A549 treated with AZD2906 at 1 μM for 4 hours (cell line): Measurements from ENCODE around the gene TIGD4. TPM values are rescaled to one million over a fixed set of nuclear protein-coding genes. Genes with fewer than 3 reads are reported as not detected.

Experiments used
- total RNA-seq: library from RNA; stranded (reverse); fragments of 200-300 nt; extraction: Qiagen RNA extraction; gene quantifications from 5 replicates; pipeline ENCODE4 v1.2.3, GENCODE V29; 2022

Gene TIGD4
- total RNA-seq = 0.07 to 0.31 TPM (median 0.15 TPM) in 5 replicates

GRCh38 chr4:152779513-152780266 lies at the start of gene TIGD4, which contains the start of gene ARFIP1:
Gene TIGD4 (minus strand): TSS chr4:152779730. CDS start chr4:152771004, 8,726 bp downstream.
Gene ARFIP1 (plus strand): TSS chr4:152779954. CDS start chr4:152829634, 49,680 bp downstream.

Other genes with a start within 250 kb of the TIGD4 start
- gene FBXW7, start 243.6 kb downstream of the TIGD4 start, total RNA-seq = 4.9 to 8.6 TPM (median 5.4 TPM) in 5 replicates
- 0.01 to 0.05 TPM (median 0.02 TPM) in 5 replicates for gene TMEM154, start 99.7 kb downstream of the TIGD4 start, total RNA-seq
- 12.6 to 17.8 TPM (median 14.6 TPM) in 5 replicates for gene ARFIP1, start 224 bp upstream of the TIGD4 start, total RNA-seq
- gene FHDC1, start 156.6 kb upstream of the TIGD4 start, total RNA-seq = 0.88 to 1.1 TPM (median 0.95 TPM) in 5 replicates